Amniotic epithelial cell (primary cell): ENCODE results near the gene MAGEA9B.
"Not testable (repeated sequence)": the region's sequence is repeated elsewhere in the genome, so short reads cannot be mapped to it uniquely, and the experiment has no call there.

ENCODE experiments used
- DNase-seq: peaks from one replicate; pipeline ENCODE4 v3.0.0-alpha.2; 2010; ENCODE audit warnings: low read depth

MAGEA9B gene

GRCh38 chrX:149587359-149587758, at the start of gene MAGEA9B:
TSS of gene MAGEA9B (minus strand) at chrX:149587459. CDS start at chrX:149583179, 4,280 bp downstream.
- not testable (repeated sequence) for DNase-seq

- no peak for DNase-seq
Measured at GRCh38 chrX:149633511-149633910, 46.3 kb upstream of the MAGEA9B start.

DNA sequence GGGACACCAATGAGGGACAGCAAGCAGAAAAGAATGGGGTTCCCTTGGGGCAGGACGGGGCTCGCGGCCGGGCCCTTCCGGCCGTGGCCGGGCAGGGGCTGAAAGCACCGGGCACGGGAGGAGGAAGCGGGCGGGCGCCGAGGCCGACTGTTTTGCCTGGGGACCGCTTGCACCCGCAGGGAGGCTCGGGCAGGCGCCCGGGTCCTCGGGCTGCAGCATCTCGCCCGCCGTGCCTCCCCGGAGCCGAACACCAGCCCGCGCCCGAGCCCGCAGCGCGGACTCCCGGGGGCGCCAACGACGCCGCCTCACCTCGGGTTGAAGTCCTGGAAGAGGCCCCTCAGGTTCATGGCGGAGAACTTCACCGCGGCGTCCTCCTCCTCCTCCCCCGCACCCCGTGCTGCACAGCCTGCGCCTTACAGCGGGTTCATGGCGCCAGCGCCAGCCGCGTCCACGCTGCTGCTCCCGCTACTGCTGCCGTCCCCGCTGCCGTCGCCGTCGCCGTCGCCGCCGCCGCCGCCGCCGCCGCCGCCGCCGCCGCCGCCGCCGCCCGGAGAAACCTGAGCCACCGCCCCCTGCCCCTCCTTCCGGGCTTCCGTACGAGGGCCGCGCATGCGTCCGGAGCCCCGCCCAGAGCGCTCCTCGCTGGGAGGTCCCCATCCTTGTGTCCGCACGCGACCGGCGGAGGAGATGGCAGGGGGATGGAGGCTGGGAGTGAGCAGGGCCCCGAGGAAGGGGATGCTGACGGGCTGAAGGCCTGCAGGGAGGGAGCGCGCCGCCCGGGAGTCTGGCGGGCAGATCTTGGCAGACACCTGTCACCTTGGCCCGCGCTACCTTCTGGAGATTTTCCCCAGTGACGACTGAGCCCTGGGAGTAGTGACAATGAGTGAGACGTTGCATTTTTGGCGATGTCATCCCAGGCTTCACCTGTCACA, 44.2 kb upstream of the MAGEA9B start, which contains the start of gene TMEM185A:
Gene TMEM185A (minus strand): TSS at position 559 of the 932 bp plus-strand sequence. CDS start 212 bp downstream, at position 347.
- peak; percentile 4 for DNase-seq

GRCh38 chrX:149630681-149631233, 43.5 kb upstream of the MAGEA9B start:
- DNase-seq = peak; percentile 45

GRCh38 chrX:149629730-149630387, 42.6 kb upstream of the MAGEA9B start:
- DNase-seq = no peak

DNA sequence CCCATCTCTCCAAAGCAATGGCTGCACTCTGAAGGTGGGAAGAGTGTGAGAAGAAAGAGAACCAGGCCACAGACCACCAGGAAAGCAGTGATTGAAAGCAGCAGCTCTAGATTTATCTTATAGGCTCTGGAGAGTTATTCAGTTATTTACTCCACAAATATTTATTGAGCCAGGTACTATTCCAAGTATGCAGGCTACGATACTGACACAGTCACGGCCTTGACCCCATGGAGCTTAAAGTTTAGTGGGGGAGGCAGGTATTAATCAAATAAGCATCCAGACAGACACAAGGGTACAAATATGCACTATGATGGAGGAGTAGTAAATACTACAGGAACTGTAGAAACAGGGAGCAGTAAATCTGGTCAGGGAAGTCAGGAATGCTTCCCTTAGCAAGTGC, 41.5 kb upstream of the MAGEA9B start:
- peak; percentile 46 for DNase-seq

DNA sequence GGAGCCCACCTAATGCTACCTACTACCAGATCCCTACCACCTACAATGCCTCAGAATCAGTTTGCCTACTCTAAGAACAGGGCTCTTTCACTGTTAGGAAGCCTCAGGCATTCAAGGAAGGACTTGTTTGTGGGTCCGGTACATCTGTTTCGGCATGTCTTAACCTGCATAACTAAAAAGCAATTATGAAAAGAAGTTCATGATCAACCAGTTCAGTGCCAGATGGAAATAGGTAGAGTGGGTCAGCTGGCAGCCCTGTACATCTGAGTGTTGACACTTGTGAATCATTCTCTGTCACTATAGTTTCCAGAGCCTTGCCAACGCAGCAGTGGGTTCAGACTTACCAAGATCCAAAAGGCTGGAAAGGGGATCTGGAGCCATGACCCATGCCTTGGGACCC, 41.0 kb upstream of the MAGEA9B start:
- no peak for DNase-seq

DNA sequence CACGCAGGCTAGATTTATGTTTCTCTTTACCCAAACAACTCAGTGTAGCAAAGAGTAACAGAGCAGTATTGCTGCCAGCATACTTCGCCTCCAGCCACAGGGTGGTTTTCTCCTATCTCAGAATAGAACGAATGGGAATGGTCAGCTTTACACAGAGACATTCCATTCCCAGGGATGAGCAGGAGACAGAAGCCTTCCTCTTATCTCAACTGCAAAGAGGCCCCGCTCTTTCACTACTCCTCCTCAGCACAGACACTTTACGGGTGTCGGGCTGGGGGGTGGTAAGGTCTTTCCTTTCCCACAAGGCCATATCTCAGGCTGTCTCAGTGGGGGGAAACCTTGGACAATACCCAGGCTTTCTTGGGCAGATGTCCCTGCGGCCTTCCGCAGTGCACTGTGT, 39.6 kb upstream of the MAGEA9B start:
- peak; percentile 82 for DNase-seq

- not testable (repeated sequence) for DNase-seq
Measured at GRCh38 chrX:149619662-149620061, 32.4 kb upstream of the MAGEA9B start.

- DNase-seq = no peak
Measured at GRCh38 chrX:149618871-149619270, 31.6 kb upstream of the MAGEA9B start.

DNA sequence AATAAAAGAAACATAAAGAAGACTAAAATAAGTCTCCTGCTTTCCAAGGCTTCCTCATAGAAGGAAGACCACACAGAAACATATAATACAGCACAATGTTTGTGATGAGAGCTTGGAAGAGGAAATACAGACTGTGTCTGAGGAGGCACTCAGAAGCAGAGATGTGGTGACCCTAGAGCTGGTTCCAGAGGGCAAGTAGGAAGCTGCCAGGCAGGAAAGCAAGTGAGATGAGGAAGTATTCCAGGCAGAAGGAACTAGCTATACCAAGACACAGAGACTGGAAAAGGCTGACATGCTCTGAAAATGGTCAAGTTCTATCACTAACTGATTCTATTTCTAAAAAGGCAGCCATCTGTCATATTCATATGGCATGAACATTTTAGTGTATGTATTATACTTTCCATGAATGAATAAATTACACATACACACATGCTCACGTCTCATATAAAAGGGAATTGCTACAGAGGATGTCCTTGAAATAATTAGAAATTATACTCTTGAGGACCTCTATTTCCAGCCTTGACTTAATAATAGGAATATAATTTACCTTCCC, 24.4 kb upstream of the MAGEA9B start:
- no peak for DNase-seq

DNA sequence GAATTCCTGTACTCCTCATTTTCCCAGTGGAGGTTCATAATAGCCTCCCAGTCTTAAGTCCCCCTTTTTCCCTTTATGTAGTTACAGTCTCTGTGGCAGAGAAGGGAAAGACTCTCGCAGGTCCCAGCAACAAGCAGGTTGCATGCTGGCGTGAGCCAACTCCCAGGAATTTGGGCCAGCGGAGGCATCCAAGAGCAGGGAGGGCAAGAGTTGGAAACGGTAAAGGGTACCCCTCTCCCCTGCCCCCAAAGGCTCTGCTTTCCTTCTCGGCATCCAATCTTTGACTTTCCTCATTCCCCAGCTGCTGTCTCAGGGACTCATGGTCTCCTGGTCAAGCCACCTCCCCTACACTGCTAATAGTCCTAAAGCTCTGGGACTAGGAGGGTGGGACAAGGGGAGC, 23.3 kb upstream of the MAGEA9B start:
- DNase-seq = no peak

- no peak for DNase-seq
Measured at GRCh38 chrX:149607699-149608098, 20.4 kb upstream of the MAGEA9B start.

- DNase-seq = not testable (repeated sequence)
Measured at GRCh38 chrX:149605248-149605885, 18.1 kb upstream of the MAGEA9B start.

- not testable (repeated sequence) for DNase-seq
Measured at GRCh38 chrX:149598603-149599002, 11.3 kb upstream of the MAGEA9B start.

DNA sequence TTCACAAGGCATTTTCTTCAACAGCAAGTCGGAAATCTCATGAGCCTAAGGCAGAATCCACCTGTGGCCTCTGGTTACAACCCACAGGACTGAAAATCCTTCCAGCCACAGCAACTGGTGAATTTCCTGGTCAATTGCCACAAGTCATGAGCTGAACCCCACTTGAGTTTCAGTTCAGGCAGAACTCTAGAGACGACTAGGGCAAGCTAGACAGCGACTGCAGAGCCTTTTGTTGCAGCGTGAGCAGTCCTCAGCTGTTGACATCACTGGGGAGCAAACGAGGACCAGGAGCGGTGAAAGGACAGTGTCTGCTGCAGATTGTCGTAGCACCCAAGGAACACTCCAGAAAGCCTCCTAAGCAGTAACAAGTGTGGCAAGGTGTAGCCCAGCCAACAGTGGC, 8.7 kb upstream of the MAGEA9B start:
- DNase-seq = not testable (repeated sequence)

DNA sequence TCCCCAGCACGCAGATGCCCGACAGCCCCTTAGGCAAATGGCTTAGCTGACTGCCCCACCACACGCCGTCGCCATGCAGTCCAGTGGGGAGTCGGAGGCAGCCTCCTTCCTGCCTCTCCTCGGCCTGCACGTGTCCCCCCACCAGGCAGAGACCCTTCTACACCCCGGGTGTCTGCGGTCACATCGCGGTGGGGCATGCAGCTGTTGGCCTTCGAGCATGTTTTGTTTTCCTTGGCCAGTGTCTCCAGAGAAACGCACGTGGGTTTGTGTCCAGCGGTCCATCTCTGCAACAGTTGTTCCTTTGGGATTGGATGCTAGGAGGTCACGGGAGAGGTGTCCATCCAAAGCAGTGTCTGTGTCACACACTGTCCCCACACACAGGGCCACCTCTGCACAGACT, 8.0 kb upstream of the MAGEA9B start, which contains the start of gene HSFX2:
Gene HSFX2 (minus strand): TSS at position 101 of the 400 bp plus-strand sequence. CDS start 614 bp downstream, outside the sequence.
- not testable (repeated sequence) for DNase-seq

GRCh38 chrX:149590993-149591392, 3.7 kb upstream of the MAGEA9B start:
- DNase-seq = not testable (repeated sequence)

GRCh38 chrX:149585631-149586030, 1.6 kb downstream of the MAGEA9B start:
- DNase-seq = not testable (repeated sequence)

DNA sequence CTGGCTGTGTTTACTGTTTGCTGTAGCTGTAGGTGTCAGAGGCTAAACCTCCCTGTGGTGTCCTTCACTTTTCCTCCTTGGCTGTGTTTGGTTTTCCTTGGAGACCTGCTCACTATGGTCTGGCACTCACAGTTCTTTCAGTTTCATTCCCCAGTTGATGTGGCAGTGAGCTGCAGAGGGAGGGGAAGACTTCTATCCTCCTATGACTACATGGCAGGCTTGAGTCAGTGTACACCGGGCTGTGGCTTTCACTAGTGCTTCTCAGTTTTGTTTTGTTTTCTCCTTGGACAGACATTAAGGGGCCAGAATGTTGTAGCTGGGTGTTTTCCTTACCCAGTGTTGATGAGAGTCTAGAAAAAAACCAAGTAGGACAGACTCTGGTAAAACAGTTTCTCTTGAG, 13.8 kb downstream of the MAGEA9B start:
- not testable (repeated sequence) for DNase-seq

DNA sequence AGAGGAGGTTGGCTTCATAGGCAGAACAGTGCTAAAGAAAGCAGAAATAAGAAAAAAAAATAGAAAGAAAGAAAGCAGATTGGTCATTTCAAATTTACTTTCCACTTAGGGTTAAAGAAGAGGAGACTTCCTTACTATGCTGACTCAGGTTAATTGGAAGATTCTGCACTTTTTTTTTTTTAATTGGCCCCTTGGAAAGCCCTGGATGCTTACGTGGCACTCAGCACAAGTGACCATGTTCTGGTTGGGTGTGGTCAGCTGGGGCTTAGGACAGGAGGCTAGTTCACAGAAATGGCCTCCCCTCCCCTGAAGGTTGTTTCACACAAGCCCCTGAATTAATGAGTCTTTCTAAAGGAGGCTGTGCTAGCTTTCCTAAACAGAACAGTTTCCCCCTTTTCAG, 14.5 kb downstream of the MAGEA9B start:
- no peak for DNase-seq

- DNase-seq = no peak
Measured at GRCh38 chrX:149571770-149572169, 15.5 kb downstream of the MAGEA9B start.
